GM12873 (cell line): ENCODE results near the gene SEMA4D.

ENCODE experiments used
- CTCF ChIP-seq: IDR thresholded peaks from 2 replicates; pipeline ENCODE4 v1.5.1; 2012; ENCODE audit warnings: low read depth, mild to moderate bottlenecking, moderate library complexity, low read length, control low read depth; ENCODE audit not compliant: insufficient read depth; ENCODE audit errors: missing control alignments

Gene SEMA4D

GRCh38 chr9:89444925-89445765, 52.8 kb downstream of the SEMA4D start:
- no peak for TF ChIP-seq CTCF

DNA sequence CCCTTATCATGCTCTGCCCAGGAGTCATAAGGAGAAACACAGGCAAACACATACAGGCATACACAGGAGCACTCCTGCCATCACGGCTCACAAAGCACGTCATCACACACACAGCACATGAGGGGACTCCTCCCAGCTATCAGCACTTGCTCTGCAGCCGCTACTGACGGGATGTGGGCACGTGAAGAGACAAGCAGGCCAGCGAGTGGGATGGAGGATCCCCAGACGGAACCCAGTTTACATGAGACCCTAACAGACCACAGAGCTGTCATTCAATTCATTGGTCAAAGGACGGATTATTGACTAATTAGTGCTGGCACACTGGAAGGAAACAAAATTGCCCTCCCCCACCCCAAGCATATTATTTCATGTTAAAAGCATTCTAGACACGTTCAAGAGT, 53.6 kb downstream of the SEMA4D start:
- no peak for TF ChIP-seq CTCF

DNA sequence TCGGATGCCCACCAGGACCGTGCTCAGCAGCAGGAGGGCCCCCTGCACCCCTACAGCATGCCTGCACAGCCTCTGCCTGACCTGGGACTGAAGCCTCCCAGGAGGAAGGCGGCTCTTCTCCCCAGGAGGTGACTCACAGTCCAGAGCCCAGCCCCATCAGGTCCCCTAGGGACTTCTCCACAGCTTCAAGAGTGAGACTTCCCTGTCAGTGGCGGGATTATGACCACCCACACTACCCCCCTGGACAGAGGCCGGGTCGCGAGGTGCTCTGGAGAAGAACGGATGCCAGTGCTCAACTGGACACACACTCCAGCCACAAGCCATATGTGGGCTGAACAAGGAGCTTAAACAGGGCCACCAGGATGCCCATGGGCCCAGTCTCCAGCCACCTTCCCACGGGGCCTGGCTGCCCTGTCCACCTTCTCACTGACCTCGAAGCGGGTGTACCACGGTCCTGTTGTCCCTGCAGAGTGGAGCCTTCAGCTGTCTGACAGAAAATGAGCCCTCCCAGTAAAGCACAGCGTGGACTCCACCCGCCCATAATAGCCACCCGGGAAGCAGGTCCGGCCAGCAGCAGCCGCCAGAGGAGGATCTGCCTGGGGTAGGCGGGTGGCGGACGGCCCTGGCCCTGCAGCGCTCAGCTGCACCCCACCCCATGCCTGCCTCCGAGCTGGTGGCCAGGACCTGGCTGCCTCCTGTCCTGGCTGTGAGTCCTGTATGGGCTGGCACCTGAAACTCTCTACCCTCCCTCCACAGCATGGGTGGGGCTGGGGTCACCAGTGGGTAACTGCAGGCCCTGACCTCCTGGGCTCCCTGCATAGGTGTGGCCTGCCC, 54.7 kb downstream of the SEMA4D start:
- no peak for TF ChIP-seq CTCF

GRCh38 chr9:89442501-89442978, 55.4 kb downstream of the SEMA4D start:
- no peak for TF ChIP-seq CTCF

- no peak for TF ChIP-seq CTCF
Observed at GRCh38 chr9:89441986-89442385, 55.9 kb downstream of the SEMA4D start.

DNA sequence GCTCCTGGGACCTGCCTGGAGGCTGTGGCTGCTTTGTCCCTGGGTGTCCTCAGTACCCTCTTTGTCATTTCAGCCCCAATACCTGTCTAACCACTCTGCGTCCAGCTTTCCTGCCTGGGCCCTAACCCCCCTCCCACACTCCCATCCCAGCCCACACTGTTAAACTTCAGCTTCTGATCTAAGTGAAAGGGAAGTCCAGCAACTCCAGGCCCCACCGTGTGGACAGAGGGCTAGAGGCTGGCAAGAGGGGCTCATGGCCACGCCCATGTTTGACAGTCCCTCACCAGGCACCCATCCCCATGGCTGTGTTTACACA, 56.3 kb downstream of the SEMA4D start:
- TF ChIP-seq CTCF = no peak

GRCh38 chr9:89440951-89441654, 56.8 kb downstream of the SEMA4D start:
- no peak for TF ChIP-seq CTCF
